DND-41 (cell line): ENCODE data around the gene DUOX2.

Experiments
- EZH2 ChIP-seq: IDR thresholded peaks from 3 replicates; pipeline ENCODE4 v1.6.1; 2012; ENCODE audit warnings: borderline replicate concordance, low read depth, mild to moderate bottlenecking, moderate library complexity, low read length, inconsistent platforms; ENCODE audit not compliant: severe bottlenecking
- TF ChIP-seq, protein P1 (sequence below): IDR thresholded peaks from 2 replicates; pipeline ENCODE4 v1.5.1; 2012; ENCODE audit warnings: borderline replicate concordance, low read length, moderate library complexity, mild to moderate bottlenecking; ENCODE audit not compliant: poor library complexity, severe bottlenecking; ENCODE audit errors: extremely low read depth

DNA sequence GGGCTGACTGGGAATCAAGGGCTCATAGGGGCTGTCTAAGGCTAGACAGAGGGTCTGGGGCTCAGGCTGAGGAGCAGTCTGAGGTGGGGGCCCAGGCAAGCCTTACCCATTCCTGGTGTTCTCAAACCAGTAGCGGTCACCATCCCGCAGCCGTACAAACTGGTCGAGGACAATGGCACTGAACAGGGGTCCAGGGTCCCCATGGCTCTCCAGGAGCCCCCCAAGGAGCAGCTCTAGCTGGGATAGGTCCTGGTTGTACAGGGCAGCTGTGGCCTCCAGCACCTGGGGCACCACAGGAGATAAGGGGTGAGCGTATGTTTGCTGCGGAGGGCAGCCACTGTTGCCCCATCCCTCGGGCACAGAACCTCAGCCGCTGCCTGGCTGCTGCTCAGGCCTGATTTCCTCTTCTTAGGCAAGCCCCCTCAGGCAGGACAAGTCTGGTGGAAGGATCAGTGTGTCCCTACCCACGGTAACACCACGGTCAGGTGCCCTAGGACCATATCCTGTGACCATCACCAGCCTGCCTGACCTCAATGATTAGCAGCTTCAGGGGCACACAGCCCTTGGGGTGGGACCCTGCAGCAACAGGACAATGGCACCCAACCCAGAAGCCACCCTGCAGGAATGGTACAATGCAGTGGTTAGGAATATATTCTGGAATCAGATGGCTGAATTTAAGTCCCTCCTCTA is 5.9 kb downstream of the DUOX2 start:
- TF ChIP-seq, protein P1, sequence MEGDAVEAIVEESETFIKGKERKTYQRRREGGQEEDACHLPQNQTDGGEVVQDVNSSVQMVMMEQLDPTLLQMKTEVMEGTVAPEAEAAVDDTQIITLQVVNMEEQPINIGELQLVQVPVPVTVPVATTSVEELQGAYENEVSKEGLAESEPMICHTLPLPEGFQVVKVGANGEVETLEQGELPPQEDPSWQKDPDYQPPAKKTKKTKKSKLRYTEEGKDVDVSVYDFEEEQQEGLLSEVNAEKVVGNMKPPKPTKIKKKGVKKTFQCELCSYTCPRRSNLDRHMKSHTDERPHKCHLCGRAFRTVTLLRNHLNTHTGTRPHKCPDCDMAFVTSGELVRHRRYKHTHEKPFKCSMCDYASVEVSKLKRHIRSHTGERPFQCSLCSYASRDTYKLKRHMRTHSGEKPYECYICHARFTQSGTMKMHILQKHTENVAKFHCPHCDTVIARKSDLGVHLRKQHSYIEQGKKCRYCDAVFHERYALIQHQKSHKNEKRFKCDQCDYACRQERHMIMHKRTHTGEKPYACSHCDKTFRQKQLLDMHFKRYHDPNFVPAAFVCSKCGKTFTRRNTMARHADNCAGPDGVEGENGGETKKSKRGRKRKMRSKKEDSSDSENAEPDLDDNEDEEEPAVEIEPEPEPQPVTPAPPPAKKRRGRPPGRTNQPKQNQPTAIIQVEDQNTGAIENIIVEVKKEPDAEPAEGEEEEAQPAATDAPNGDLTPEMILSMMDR: no peak
- TF ChIP-seq EZH2: no peak
